ENCODE data around the gene ZFYVE9.

The ZFYVE9 gene

DNA sequence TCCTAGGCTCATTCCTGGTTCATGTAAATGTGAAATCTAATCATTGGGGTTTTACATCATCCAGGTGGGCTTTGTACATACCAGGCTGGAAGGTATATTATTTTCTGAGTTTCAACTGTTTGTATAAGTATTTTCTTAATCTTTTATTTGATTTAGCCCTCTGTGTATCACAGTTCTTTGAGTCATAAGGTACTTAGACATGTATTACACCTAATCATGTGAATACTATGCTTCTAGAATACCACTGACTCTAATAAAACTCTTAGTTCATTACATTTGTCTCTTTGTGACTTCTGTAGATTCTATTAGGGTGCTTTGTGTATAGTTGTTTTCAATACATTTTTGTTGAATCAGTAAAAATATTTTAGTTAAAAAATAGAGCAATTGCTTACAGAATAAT lies 92.8 kb downstream of the ZFYVE9 start:
- Histone ChIP-seq H3K9me3 (ENCODE audit: insufficient read depth, low read depth, low read length) (no peaks in the 10 kb centered on the region), H3K27ac (ENCODE audit: low read depth, low read length) (no peak overlapping the region), H3K27me3 (ENCODE audit: insufficient read depth, low read length) (no peaks in the 10 kb centered on the region), H3K4me1 (ENCODE audit: insufficient read depth, low read length) (no peaks in the 10 kb centered on the region), H3K36me3 (ENCODE audit: insufficient read depth, low read length) (no peaks in the 10 kb centered on the region), H3K4me3 (ENCODE audit: low read length) (no peak overlapping the region), H3K9ac (ENCODE audit: low read depth, low read length) (no peak overlapping the region)

DNA sequence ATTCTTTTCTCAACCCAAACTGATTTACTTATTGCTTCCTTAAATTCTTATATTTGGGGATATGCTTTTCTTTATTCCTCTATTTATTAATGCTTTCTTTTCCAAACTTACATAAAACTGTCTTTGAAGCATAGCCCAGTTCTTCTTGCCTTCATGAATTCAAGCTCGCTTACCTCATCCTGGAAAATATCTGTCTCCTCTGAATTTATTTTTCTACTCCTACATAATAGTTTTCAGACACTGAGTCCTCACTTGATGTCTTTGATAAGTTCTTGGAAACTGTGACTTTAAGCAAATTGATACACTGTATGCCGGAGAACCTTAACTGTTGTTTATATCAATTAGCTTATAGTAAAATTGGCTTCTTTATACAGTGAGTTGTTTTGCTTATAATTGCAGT lies 93.8 kb downstream of the ZFYVE9 start:
- 97% methylated on average over 2 of the region's 2 CpGs for WGBS
- Histone ChIP-seq H3K4me1 (ENCODE audit: insufficient read depth, low read length) (no peaks in the 10 kb centered on the region), H3K36me3 (ENCODE audit: insufficient read depth, low read length) (no peaks in the 10 kb centered on the region), H3K27ac (ENCODE audit: low read depth, low read length) (no peak overlapping the region), H3K9me3 (ENCODE audit: insufficient read depth, low read depth, low read length) (no peaks in the 10 kb centered on the region), H3K9ac (ENCODE audit: low read depth, low read length) (no peak overlapping the region), H3K4me3 (ENCODE audit: low read length) (no peak overlapping the region), H3K27me3 (ENCODE audit: insufficient read depth, low read length) (no peaks in the 10 kb centered on the region)

DNA sequence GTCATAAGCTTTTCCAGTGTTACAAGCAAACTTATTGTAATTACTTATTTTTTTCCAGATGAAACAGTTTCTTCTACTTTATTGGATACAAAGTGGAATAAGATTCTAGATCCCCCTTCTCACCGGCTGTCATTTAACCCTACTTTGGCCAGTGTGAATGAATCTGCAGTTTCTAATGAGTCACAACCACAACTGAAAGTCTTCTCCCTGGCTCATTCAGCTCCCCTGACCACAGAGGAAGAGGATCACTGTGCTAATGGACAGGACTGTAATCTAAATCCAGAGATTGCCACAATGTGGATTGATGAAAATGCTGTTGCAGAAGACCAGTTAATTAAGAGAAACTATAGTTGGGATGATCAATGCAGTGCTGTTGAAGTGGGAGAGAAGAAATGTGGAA lies 95.5 kb downstream of the ZFYVE9 start:
- Histone ChIP-seq H3K27me3 (ENCODE audit: insufficient read depth, low read length) (no peaks in the 10 kb centered on the region), H3K36me3 (ENCODE audit: insufficient read depth, low read length) (no peaks in the 10 kb centered on the region), H3K4me3 (ENCODE audit: low read length) (no peak overlapping the region), H3K4me1 (ENCODE audit: insufficient read depth, low read length) (no peaks in the 10 kb centered on the region), H3K27ac (ENCODE audit: low read depth, low read length) (no peak overlapping the region), H3K9me3 (ENCODE audit: insufficient read depth, low read depth, low read length) (no peaks in the 10 kb centered on the region), H3K9ac (ENCODE audit: low read depth, low read length) (no peak overlapping the region)
- 93% methylated on average over 1 of the region's 1 CpG for WGBS

- no peaks in the 10 kb centered on the region for H3K9me3 ChIP-seq (ENCODE audit: insufficient read depth, low read depth, low read length)
- no peaks in the 10 kb centered on the region for H3K36me3 ChIP-seq (ENCODE audit: insufficient read depth, low read length)
- H3K27ac ChIP-seq (ENCODE audit: low read depth, low read length) = no peak overlapping the region
- H3K27me3 ChIP-seq (ENCODE audit: insufficient read depth, low read length) = no peaks in the 10 kb centered on the region
- WGBS = 95% methylated on average over 2 of the region's 2 CpGs
- no peaks in the 10 kb centered on the region for H3K4me1 ChIP-seq (ENCODE audit: insufficient read depth, low read length)
- no peak overlapping the region for H3K4me3 ChIP-seq (ENCODE audit: low read length)
- H3K9ac ChIP-seq (ENCODE audit: low read depth, low read length) = no peak overlapping the region
Observed at GRCh38 chr1:52238474-52238873, 96.6 kb downstream of the ZFYVE9 start.

GRCh38 chr1:52238887-52239707 lies 97.2 kb downstream of the ZFYVE9 start:
- no peaks in the 10 kb centered on the region for H3K9me3 ChIP-seq (ENCODE audit: insufficient read depth, low read depth, low read length)
- no peaks in the 10 kb centered on the region for H3K27me3 ChIP-seq (ENCODE audit: insufficient read depth, low read length)
- 95% methylated on average over 3 of the region's 3 CpGs for WGBS
- no peak overlapping the region for H3K9ac ChIP-seq (ENCODE audit: low read depth, low read length)
- no peak overlapping the region for H3K4me3 ChIP-seq (ENCODE audit: low read length)
- H3K27ac ChIP-seq (ENCODE audit: low read depth, low read length) = no peak overlapping the region
- H3K36me3 ChIP-seq (ENCODE audit: insufficient read depth, low read length) = no peaks in the 10 kb centered on the region
- no peaks in the 10 kb centered on the region for H3K4me1 ChIP-seq (ENCODE audit: insufficient read depth, low read length)

- Histone ChIP-seq H3K4me3 (ENCODE audit: low read length) (no peak overlapping the region), H3K27ac (ENCODE audit: low read depth, low read length) (no peak overlapping the region), H3K27me3 (ENCODE audit: insufficient read depth, low read length) (no peaks in the 10 kb centered on the region), H3K9me3 (ENCODE audit: insufficient read depth, low read depth, low read length) (no peaks in the 10 kb centered on the region), H3K9ac (ENCODE audit: low read depth, low read length) (no peak overlapping the region), H3K36me3 (ENCODE audit: insufficient read depth, low read length) (no peaks in the 10 kb centered on the region), H3K4me1 (ENCODE audit: insufficient read depth, low read length) (no peaks in the 10 kb centered on the region)
- WGBS = 86% methylated on average over 1 of the region's 1 CpG
Observed at GRCh38 chr1:52239708-52240001, 97.8 kb downstream of the ZFYVE9 start.

DNA sequence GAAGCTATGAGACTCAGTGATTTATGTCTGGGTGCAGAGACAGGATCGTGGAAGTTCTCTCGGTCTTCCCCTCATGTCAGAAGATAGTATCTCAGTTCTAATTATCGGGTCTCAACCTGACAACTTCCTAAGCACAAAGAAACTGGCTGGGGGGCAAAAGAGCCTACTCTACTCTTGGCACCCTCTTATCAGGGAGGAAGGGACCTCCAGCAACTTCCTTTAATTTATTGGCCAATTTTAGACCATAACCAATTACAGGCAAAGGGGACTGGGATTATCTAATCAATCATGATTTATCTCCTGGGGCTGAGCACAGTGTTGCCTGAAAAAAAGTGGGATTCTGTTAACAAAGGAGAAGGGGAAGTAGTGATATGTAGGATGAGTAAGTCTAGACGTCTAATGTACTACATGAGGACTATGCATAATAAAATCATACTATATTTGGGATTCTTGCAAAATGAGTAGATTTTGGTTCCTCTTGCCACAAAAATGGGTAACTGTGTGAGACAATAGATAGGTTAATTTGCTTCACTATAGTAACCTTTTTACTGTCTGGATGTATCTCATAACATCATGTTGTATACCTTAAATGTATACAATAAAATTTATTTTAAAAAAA lies 98.8 kb downstream of the ZFYVE9 start:
- Histone ChIP-seq H3K36me3 (ENCODE audit: insufficient read depth, low read length) (no peaks in the 10 kb centered on the region), H3K4me3 (ENCODE audit: low read length) (no peak overlapping the region), H3K9me3 (ENCODE audit: insufficient read depth, low read depth, low read length) (no peaks in the 10 kb centered on the region), H3K9ac (ENCODE audit: low read depth, low read length) (no peak overlapping the region), H3K27ac (ENCODE audit: low read depth, low read length) (no peak overlapping the region), H3K27me3 (ENCODE audit: insufficient read depth, low read length) (no peaks in the 10 kb centered on the region), H3K4me1 (ENCODE audit: insufficient read depth, low read length) (no peaks in the 10 kb centered on the region)
- 72% methylated on average over 4 of the region's 4 CpGs for WGBS

GRCh38 chr1:52243221-52243987 lies 101.5 kb downstream of the ZFYVE9 start:
- WGBS = 93% methylated on average over 3 of the region's 3 CpGs
- no peaks in the 10 kb centered on the region for H3K36me3 ChIP-seq (ENCODE audit: insufficient read depth, low read length)
- H3K9me3 ChIP-seq (ENCODE audit: insufficient read depth, low read depth, low read length) = no peaks in the 10 kb centered on the region

DNA sequence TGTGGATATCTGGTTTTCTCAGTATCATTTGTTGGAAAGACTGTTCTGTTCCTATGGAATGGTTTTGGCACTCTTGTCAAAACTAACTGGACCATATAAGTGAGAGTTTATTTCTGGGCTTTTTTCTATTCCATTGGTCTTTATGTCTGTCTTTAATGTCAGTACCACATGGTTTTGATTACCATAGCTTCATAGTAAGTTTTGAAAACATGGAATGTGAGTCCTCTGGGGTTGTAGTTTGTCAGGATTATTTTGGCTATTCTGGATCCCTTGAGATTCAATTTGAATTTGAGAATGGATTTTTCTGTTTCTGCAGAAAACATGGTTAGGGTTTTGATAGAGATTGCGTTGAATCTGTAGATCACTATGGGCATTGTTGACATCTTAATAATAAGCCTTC lies 107.9 kb downstream of the ZFYVE9 start:
- no peaks in the 10 kb centered on the region for H3K27me3 ChIP-seq (ENCODE audit: insufficient read depth, low read length)
- no peak overlapping the region for H3K4me3 ChIP-seq (ENCODE audit: low read length)
- no peaks in the 10 kb centered on the region for H3K4me1 ChIP-seq (ENCODE audit: insufficient read depth, low read length)
- H3K27ac ChIP-seq (ENCODE audit: low read depth, low read length) = no peak overlapping the region
- no peaks in the 10 kb centered on the region for H3K36me3 ChIP-seq (ENCODE audit: insufficient read depth, low read length)
- no peak overlapping the region for H3K9ac ChIP-seq (ENCODE audit: low read depth, low read length)
- H3K9me3 ChIP-seq (ENCODE audit: insufficient read depth, low read depth, low read length) = no peaks in the 10 kb centered on the region
- 100% methylated on average over 1 of the region's 1 CpG for WGBS

More at GRCh38 chr1:52243221-52243987, 101.5 kb downstream of the ZFYVE9 start:
- H3K27ac ChIP-seq (ENCODE audit: low read depth, low read length) = no peak overlapping the region
- H3K4me1 ChIP-seq (ENCODE audit: insufficient read depth, low read length) = no peaks in the 10 kb centered on the region
- H3K9ac ChIP-seq (ENCODE audit: low read depth, low read length) = no peak overlapping the region
- no peak overlapping the region for H3K4me3 ChIP-seq (ENCODE audit: low read length)
- no peaks in the 10 kb centered on the region for H3K27me3 ChIP-seq (ENCODE audit: insufficient read depth, low read length)

DNA sequence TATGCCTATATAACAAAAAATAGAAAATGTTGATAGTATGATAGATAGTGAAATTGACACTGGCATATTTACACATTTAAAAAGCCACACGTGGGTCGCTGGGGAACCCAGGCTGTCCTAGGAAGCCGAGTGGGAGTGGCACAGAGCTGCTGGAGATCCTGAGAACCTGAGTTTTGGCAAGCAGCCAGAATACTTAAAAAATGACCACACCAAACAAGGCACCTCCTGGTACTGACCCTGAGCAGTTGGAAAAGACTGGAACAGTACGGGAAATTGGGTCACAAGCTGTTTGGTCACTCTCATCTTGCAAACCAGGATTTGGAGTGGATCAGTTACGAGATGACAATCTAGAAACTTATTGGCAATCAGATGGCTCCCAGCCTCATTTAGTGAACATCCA lies 111.5 kb downstream of the ZFYVE9 start:
- Histone ChIP-seq H3K36me3 (ENCODE audit: insufficient read depth, low read length) (no peaks in the 10 kb centered on the region), H3K9ac (ENCODE audit: low read depth, low read length) (no peak overlapping the region), H3K9me3 (ENCODE audit: insufficient read depth, low read depth, low read length) (no peaks in the 10 kb centered on the region), H3K27ac (ENCODE audit: low read depth, low read length) (no peak overlapping the region), H3K4me3 (ENCODE audit: low read length) (no peak overlapping the region), H3K4me1 (ENCODE audit: insufficient read depth, low read length) (no peaks in the 10 kb centered on the region), H3K27me3 (ENCODE audit: insufficient read depth, low read length) (no peaks in the 10 kb centered on the region)
- WGBS = 93% methylated on average over 5 of the region's 5 CpGs

- Histone ChIP-seq H3K4me1 (ENCODE audit: insufficient read depth, low read length) (no peaks in the 10 kb centered on the region), H3K36me3 (ENCODE audit: insufficient read depth, low read length) (no peaks in the 10 kb centered on the region), H3K27me3 (ENCODE audit: insufficient read depth, low read length) (no peaks in the 10 kb centered on the region), H3K9me3 (ENCODE audit: insufficient read depth, low read depth, low read length) (no peaks in the 10 kb centered on the region), H3K4me3 (ENCODE audit: low read length) (no peak overlapping the region), H3K27ac (ENCODE audit: low read depth, low read length) (no peak overlapping the region), H3K9ac (ENCODE audit: low read depth, low read length) (no peak overlapping the region)
- 80% methylated on average over 1 of the region's 3 CpGs for WGBS
Observed at GRCh38 chr1:52259886-52260285, 118.0 kb downstream of the ZFYVE9 start.

Data from HUES64 (cell line).